A549 (cell line): ENCODE results near the gene ADA.

Experiments used
- ATOH8 ChIP-seq: fragments of 250-450 bp; sonication (Bioruptor Pico); IDR thresholded peaks from 2 replicates; pipeline ENCODE4 v1.5.0; 2020; ENCODE audit warnings: low read depth, mild to moderate bottlenecking, moderate library complexity
- MAFK ChIP-seq: fragments of 450-650 bp; IDR thresholded peaks from 2 replicates; pipeline ENCODE4 v1.6.1; 2014; ENCODE audit not compliant: partially characterized antibody
- TF ChIP-seq, protein P1 (sequence below): fragments of >200 bp; sonication (Bioruptor Twin); formaldehyde crosslinking; IDR thresholded peaks from 3 replicates; pipeline ENCODE4 v1.5.1; 2016

DNA sequence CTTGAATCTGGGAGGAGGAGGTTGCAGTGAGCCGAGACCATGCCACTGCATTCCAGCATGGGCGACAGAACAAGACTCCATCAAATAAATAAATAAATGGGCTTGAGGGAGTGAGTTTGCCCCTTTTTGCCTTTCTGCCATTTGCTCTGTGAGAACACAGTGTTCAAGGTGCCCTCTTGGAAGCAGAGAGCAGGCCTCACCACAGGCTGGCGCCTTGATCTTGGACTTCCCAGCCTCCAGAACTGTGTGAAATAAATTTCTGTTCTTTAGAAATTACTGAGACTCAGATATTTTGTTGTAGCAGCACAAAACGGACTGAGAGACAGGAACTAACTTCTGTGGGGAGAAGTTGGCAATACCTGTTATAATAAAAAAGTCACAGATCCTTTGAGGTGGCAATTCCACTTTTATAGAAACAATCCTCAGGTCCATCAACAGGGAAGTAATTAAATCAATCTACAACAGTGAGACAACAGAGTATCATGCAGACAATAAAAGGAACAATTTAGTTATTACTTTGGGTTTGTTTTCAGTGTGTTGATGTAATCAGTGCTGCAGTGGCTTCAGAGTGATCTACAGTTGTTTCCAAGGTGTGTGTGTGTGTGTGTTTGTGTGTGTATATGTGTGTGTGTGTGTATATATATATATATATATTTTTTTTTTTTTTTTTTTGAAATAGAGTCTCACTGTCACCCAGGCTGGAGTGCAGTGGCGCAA lies 44.6 kb downstream of the ADA start:
- TF ChIP-seq, protein P1, sequence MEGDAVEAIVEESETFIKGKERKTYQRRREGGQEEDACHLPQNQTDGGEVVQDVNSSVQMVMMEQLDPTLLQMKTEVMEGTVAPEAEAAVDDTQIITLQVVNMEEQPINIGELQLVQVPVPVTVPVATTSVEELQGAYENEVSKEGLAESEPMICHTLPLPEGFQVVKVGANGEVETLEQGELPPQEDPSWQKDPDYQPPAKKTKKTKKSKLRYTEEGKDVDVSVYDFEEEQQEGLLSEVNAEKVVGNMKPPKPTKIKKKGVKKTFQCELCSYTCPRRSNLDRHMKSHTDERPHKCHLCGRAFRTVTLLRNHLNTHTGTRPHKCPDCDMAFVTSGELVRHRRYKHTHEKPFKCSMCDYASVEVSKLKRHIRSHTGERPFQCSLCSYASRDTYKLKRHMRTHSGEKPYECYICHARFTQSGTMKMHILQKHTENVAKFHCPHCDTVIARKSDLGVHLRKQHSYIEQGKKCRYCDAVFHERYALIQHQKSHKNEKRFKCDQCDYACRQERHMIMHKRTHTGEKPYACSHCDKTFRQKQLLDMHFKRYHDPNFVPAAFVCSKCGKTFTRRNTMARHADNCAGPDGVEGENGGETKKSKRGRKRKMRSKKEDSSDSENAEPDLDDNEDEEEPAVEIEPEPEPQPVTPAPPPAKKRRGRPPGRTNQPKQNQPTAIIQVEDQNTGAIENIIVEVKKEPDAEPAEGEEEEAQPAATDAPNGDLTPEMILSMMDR: no peak
- TF ChIP-seq MAFK: no peak
- TF ChIP-seq ATOH8 (CRISPR knock-in tag): no peak
